Pancreas (tissue), 10 donors: ENCODE measurements around the gene SMARCA2. TPM values are rescaled to one million over a fixed set of nuclear protein-coding genes. Genes with fewer than 3 reads are reported as not detected.

Experiments used
- ATAC-seq, 4 donors: fragments of 200-7000 bp; cut with Tn5 transposase; one replicate each; pipeline versions ENCODE4 v1.8.0 to v1.9.1; 2020; ENCODE audit warnings: mild to moderate bottlenecking in 4 of 4, moderate library complexity in 4 of 4
- DNase-seq, 6 donors: peaks; one replicate each; pipeline ENCODE4 v3.0.0-alpha.2; 2020
- FAIRE-seq: peaks from 2 replicates; lab custom pipeline; 2012; peaks lifted over from hg19 to GRCh38; lab: Jason Lieb, UNC
- H3K27ac ChIP-seq, 4 donors: fragments of 200-600 bp; sonication (generic); 1 replicate in 3 of 4; 2 replicates in 1 of 4; pipeline versions ENCODE4 v1.5.0 to v1.8.0; 2020
- H3K27me3 ChIP-seq, 4 donors: fragments of 200-600 bp; one replicate each; pipeline ENCODE4 v1.8.0; 2021
- H3K36me3 ChIP-seq, 3 donors: fragments of 200-600 bp; sonication (generic) in 1 of 3; one replicate each; pipeline versions ENCODE4 v1.5.0 to v1.8.0; 2020 to 2021
- H3K4me1 ChIP-seq, 3 donors: fragments of 200-600 bp; one replicate each; pipeline ENCODE4 v1.8.0; 2021
- H3K4me3 ChIP-seq, 4 donors: fragments of 200-600 bp; sonication (generic) in 2 of 4; one replicate each; pipeline versions ENCODE4 v1.5.0 to v1.8.0; 2020 to 2021
- H3K9me3 ChIP-seq, 4 donors: fragments of 200-600 bp; one replicate each; pipeline ENCODE4 v1.8.0; 2021
- CTCF ChIP-seq, 4 donors: fragments of 200-600 bp; sonication (generic) in 3 of 4; IDR thresholded peaks; one replicate each; pipeline versions ENCODE4 v1.5.0 to v1.8.0; 2021; ENCODE audit warnings: antibody characterized with exemption in 4 of 4
- WGBS, 2 donors: extraction: QIAGEN DNeasy Blood & Tissue Kit; methylation state at CpG; one replicate each; pipeline ENCODE4 v1.1.7; 2013; 5-methylcytosine and 5-hydroxymethylcytosine counted together
- intact Hi-C, 3 donors: fragments of 100-400 bp; cut with DNase I; formaldehyde crosslinking; loops; one replicate each; pipeline versions ENCODE4 v1.11.1 to v1.14.2; 2022
- polyA plus RNA-seq, 2 donors: library from polyadenylated mRNA; stranded (reverse); fragments of 200-250 nt; gene quantifications; one replicate each; pipeline ENCODE4 v1.2.3, GENCODE V29; 2013
- total RNA-seq, 6 donors: library from RNA; stranded (reverse); fragmentation: NEBNext Ultra II Directional in 4 of 6; extraction: Animal tissue kit (Norgen Biotek cat#: 25700) in 4 of 6; gene quantifications; one replicate each; pipeline versions ENCODE4 v1.2.1 to v1.2.4, GENCODE V29; 2021 to 2023
- donor health status: healthy with polysubstance abuse.
- donor health status: DM: no; HTN: no; CAD: no; lungs with moderate emphysema.
- donor health status: DM: no; HTN: no; CAD: no.
- donor health status: control.
- donor health status: control.
- donor health status: Bipolar disorder and iron deficiency.
- donor health status: DM: yes; HTN: yes; CAD: no.
- donor health status: DM: no; HTN: no; CAD: no.
- donor health status: DM: no; HTN: no; CAD: no.
- donor health status: DM: yes; HTN: yes; CAD: no.

Gene SMARCA2
- total and polyA plus RNA-seq, 8 donors: 21.7 to 91.4 (median 64.6) TPM

GRCh38 chr9:1982074-1982473, 33.1 kb upstream of the SMARCA2 start:
- no peaks in the 10 kb centered on the region for H3K36me3 ChIP-seq
- H3K4me3 ChIP-seq: no peak overlapping the region
- H3K27ac ChIP-seq: no peak overlapping the region
- intact Hi-C loops: no loop called here
- no peak for FAIRE-seq
- no peaks in the 10 kb centered on the region for H3K9me3 ChIP-seq
- no peak for ATAC-seq
- TF ChIP-seq CTCF (IDR thresholded peaks at IDR 0.05): no peak
- 86 to 91% methylated on average over 1 of the region's 1 CpG for WGBS, 2 donors
- DNase-seq: no peak
- H3K27me3 ChIP-seq: no peaks in the 10 kb centered on the region
- peaks cover 5 to 14% (median 11%) of the 10 kb centered on the region in 3 donors for H3K4me1 ChIP-seq

GRCh38 chr9:1986341-1986740, 28.8 kb upstream of the SMARCA2 start:
- no peak for TF ChIP-seq CTCF (IDR thresholded peaks at IDR 0.05)

GRCh38 chr9:1989500-1989899, 25.6 kb upstream of the SMARCA2 start:
- Histone ChIP-seq H3K9me3 (no peaks in the 10 kb centered on the region), H3K4me1 (no peaks in the 10 kb centered on the region), H3K27ac (no peak overlapping the region), H3K36me3 (no peaks in the 10 kb centered on the region), H3K4me3 (no peak overlapping the region), H3K27me3 (no peaks in the 10 kb centered on the region)
- DNase-seq (no peak), ATAC-seq (no peak), FAIRE-seq (no peak)
- no peak for TF ChIP-seq CTCF (IDR thresholded peaks at IDR 0.05)
- 33 to 38% methylated on average over 2 of the region's 2 CpGs for WGBS, 2 donors
- intact Hi-C loops: no loop called here

More at GRCh38 chr9:1986341-1986740, 28.8 kb upstream of the SMARCA2 start:
- Histone ChIP-seq H3K27me3 (no peaks in the 10 kb centered on the region), H3K4me1 (no peaks in the 10 kb centered on the region), H3K27ac (no peak overlapping the region), H3K4me3 (no peak overlapping the region), H3K9me3 (no peaks in the 10 kb centered on the region), H3K36me3 (no peaks in the 10 kb centered on the region)
- intact Hi-C loops: no loop called here
- no peak for DNase-seq
- no peak for FAIRE-seq
- ATAC-seq: no peak

- H3K4me1 ChIP-seq: no peaks in the 10 kb centered on the region
- no peaks in the 10 kb centered on the region for H3K9me3 ChIP-seq
- DNase-seq (no peak), FAIRE-seq (no peak), ATAC-seq (no peak)
- H3K36me3 ChIP-seq: no peaks in the 10 kb centered on the region
- intact Hi-C loops: no loop called here
- H3K27ac ChIP-seq: no peak overlapping the region
- TF ChIP-seq CTCF (IDR thresholded peaks at IDR 0.05): no peak
- no peaks in the 10 kb centered on the region for H3K27me3 ChIP-seq
- H3K4me3 ChIP-seq: no peak overlapping the region
- WGBS, 2 donors: 76 to 80% methylated on average over 5 of the region's 5 CpGs
Observed at GRCh38 chr9:1994180-1994579, 21.0 kb upstream of the SMARCA2 start.

GRCh38 chr9:1995084-1995483, 20.1 kb upstream of the SMARCA2 start:
- Histone ChIP-seq H3K27ac (no peak overlapping the region), H3K4me1 (no peaks in the 10 kb centered on the region), H3K27me3 (no peaks in the 10 kb centered on the region), H3K36me3 (no peaks in the 10 kb centered on the region), H3K9me3 (no peaks in the 10 kb centered on the region), H3K4me3 (no peak overlapping the region)
- no peak for ATAC-seq
- no peak for FAIRE-seq
- TF ChIP-seq CTCF (IDR thresholded peaks at IDR 0.05): no peak
- intact Hi-C loops: no loop called here
- no peak for DNase-seq
- WGBS, 2 donors: 89 to 94% methylated on average over 1 of the region's 1 CpG
